NCI-H2196 treated with DMSO at 0.1 percent for 48 hours (cell line): ENCODE data around the gene LPP.
"Not testable (repeated sequence)": the region's sequence is repeated elsewhere in the genome, so short reads cannot be mapped to it uniquely, and the experiment has no call there.

Source experiments
- DNase-seq: peaks from one replicate; lab custom pipeline; 2025; ENCODE audit not compliant: unreplicated experiment; lab: John Stamatoyannopoulos, UW

LPP gene

DNA sequence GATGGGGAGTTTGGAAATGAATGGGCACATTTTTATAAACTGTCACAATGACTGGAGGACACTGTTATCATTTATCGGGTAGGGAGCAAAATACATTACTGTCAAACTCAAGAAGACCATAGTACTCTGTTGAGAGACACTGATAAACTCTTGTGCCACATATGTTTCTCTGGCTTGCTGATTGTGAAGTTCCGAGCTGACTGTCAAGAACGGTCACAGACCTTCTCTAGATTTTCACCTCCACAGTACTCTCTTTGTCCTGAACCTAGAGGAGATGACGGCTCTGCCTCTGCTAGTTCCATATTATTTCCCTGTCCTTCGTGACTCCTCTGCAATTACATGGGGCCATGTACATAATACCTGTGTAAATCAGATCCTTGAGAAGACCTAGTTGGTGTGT lies 451.9 kb downstream of the LPP start:
- DNase-seq, result no peak

DNA sequence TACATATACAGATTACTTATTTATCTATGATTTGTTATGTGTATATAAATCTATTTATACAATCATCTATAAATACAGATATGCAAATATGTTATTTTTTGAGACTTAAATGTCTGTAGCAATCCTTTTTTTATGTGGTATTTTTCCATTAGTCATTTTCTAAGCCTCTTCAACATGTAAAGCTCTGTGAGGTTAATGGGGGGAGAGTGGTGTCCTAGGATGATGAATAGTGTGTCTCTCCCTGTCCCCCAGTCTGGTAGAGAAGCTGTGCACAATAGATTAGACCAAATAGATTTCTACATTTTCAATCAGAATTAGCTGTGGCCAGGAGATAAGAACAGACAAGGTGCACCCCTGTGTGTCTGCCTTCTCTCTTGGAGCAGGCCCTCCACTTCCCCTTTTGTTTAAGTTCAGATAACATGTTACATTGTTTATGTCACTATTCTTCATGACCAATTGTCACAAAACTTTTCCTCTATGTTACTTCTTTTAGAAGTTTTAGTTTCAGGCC lies 453.9 kb downstream of the LPP start:
- DNase-seq, result no peak

DNA sequence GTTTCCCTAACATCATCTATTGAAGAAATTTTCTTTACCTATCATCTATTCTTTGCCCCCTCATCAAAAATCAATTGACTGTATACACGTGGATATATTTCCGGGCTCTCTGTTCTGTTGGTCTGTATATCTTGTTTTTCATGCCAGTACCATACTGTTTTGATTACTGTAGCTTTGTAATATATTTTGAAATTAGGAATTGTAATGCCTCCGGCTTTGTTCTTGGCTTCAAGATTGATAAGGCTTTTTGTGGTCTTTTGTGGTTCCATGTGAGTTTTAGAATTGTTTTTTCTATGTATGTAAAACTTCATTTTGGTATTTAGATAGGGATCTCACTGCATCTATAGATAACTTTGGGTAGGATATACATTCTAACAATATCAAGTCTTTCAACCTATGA lies 454.4 kb downstream of the LPP start:
- no peak for DNase-seq

GRCh38 chr3:188613721-188614120 lies 459.8 kb downstream of the LPP start:
- DNase-seq, result not testable (repeated sequence)

- DNase-seq, result no peak
Measured at GRCh38 chr3:188617270-188617669, 463.3 kb downstream of the LPP start.

DNA sequence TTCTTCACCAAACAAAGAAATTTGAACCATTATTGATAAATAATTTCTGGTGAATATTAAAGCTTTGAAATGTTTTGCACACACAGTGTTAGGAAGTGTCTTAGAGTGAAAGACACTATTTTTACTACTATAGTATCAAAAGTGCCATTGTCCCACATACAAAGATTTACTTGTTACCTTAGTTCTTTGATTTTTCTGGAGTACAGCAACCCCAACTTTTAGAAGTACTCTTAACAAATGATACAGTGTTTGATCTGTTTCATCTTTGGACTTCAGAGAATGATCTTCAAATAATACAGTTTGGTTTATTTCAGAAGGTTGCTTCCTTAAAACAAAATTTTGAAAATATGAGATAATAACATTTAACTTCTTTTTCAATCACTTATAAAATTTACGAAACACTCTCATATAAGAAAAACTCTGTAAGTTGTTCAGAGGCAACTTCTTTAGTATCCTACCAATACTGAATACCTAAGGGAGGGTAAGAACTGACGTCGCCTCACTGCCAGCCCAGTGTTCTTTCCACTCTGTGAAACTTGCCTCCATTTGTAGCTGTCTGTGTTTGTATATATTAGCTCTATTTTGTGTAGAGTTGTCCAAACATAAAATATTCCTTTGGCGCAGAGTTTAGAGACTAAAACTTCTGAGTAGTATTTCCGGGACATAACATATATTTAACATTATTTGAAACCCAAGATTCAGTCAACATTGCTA lies 464.2 kb downstream of the LPP start:
- no peak for DNase-seq

- DNase-seq, result no peak
Measured at GRCh38 chr3:188620752-188621151, 466.8 kb downstream of the LPP start.

GRCh38 chr3:188624384-188624783 lies 470.4 kb downstream of the LPP start:
- DNase-seq, result no peak

DNA sequence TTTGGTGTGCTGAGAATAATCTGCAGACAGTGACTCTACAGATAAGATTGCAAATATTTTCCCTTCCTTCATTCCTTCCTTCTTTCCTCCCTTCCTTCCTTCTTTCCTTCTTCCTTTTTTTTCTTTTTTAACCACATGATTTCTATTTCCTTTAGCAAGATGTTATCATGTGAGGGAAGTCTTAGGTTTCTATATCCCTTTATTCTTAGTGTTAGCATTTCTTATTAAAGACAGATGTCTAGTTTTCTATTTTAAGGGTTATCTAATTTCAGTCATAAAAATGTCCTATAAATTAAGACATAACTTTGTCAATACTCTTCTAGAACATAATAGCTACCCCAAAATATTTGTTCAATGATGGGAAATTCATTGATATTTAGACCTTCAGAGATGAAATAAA lies 470.9 kb downstream of the LPP start:
- no peak for DNase-seq

- no peak for DNase-seq
Measured at GRCh38 chr3:188627652-188628051, 473.7 kb downstream of the LPP start.

DNA sequence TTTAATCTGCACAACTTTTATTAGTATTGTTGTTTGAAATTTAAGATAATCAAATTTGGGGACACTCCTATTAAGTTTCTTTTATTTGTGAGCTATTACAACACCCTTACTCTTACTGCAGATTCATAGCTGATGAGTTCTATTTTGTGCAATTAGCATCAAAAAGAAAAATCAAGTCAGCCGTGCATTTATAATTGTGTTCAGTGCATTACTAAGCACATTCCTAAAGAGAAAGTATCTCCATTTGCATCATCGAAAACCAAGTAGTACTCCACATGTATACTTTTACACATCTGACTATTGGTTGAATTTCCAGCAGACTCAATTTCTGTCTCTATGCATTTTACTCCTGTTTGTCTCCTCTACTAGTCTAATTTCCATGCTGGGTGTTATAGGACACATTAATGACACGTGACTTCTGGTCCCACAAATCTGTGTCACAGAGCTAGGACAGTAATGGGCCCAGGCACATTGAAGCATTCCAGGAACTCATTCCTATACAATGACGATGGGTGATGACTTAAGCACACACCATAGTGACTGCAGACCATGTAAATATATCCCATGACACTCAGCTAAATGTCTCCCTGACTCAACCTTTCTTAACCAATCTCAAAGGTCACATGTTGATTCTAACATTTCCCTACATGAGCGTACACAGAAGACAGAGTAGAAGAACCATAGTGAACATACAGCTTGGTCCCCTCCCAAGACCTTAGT lies 477.5 kb downstream of the LPP start:
- no peak for DNase-seq

- no peak for DNase-seq
Measured at GRCh38 chr3:188633206-188633605, 479.2 kb downstream of the LPP start.

GRCh38 chr3:188634285-188634684 lies 480.3 kb downstream of the LPP start:
- no peak for DNase-seq

DNA sequence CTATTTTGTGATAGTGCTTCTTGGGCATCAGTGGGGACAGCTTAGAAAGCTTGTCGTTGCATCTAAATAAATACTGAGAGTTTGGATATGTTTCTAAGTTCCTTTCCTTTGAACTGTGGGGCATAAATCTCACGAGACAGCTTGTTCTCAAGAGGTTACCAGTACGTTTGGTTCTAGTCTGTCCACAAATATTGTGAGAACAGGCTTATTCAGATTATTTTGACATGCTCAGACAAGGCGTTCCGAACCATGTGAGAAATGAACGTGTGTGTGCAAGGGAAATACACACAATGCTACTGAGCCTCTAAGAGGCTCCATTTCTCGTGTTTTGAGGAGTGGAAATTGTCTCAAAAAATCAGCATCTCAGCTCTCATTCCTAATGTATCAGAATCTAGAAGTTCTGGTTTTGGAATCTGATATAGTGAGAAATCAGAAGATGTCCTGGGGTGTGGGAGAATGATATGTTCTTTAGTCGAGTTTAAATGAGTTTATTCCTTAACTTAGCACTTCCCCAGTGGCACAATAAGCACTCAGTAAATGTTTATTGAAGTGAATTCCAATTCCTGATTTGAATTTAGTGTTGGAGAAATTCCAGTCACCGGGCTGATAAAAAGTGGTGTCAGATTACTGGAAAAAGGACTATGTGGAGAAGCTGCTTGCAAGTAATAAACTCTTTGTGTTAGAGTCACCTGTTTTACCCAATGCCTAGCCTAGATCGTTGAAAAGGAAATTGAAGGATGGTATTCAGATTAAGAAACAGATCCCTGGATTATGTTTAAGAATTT lies 481.5 kb downstream of the LPP start:
- DNase-seq, result peak; percentile 8

GRCh38 chr3:188636292-188636691 lies 482.3 kb downstream of the LPP start:
- not testable (repeated sequence) for DNase-seq

GRCh38 chr3:188641076-188641475 lies 487.1 kb downstream of the LPP start:
- no peak for DNase-seq

DNA sequence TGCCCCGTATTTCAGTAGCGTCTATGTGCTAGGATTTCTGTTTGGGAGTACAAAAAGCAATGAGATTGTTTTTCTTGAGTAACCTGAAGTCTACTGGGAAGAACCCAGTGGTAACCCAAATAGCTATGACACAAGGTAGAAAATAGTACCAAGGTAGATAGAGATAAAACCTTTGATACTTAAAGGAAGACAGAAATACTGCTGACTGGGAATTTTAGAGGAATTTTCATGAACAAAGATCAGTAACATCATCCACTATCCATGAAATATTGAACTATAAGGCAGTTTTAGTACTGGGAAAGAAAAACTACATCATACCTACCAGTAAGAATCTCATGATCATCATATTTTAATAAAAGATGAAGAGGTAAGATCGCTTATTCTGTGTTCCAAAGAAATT lies 489.8 kb downstream of the LPP start:
- no peak for DNase-seq

DNA sequence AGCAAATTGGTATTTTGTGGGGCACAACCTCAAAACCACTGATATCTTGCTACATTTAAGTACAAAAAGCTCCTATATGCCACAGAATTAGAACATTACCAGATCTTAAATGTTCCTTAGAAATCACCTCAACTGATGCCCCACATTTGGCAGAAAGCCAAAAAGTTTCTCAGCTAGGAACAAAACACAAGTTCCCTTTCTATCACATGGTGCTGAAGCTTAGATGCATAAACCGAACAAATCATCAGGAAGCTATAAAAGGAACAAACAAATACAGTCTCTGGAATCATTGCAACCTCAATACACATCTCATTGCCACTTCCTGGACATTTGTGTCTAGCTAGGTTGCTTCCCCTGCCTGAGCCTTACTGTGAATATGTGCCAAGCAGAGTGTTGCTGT lies 492.6 kb downstream of the LPP start:
- DNase-seq, result peak; percentile 23

GRCh38 chr3:188647237-188647636 lies 493.3 kb downstream of the LPP start:
- DNase-seq, result no peak

DNA sequence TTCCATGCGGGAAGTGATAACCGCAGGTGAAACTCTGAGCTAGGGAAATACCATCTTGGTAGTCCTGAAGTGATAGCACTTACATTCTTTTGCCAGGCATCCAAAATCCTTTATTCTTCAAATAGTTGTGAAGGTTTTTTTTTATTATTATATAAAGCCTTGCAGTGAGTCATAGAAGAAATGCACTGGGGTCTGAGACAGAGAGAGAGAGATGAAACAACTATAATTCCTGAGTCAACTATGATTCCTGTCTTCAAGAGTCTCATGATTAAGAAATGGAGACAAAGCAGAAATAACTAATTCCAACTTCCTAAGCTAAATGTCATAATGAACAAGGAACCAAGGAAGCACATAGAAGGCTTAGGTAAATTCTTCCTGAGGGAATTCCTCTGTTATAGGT lies 495.6 kb downstream of the LPP start:
- no peak for DNase-seq

DNA sequence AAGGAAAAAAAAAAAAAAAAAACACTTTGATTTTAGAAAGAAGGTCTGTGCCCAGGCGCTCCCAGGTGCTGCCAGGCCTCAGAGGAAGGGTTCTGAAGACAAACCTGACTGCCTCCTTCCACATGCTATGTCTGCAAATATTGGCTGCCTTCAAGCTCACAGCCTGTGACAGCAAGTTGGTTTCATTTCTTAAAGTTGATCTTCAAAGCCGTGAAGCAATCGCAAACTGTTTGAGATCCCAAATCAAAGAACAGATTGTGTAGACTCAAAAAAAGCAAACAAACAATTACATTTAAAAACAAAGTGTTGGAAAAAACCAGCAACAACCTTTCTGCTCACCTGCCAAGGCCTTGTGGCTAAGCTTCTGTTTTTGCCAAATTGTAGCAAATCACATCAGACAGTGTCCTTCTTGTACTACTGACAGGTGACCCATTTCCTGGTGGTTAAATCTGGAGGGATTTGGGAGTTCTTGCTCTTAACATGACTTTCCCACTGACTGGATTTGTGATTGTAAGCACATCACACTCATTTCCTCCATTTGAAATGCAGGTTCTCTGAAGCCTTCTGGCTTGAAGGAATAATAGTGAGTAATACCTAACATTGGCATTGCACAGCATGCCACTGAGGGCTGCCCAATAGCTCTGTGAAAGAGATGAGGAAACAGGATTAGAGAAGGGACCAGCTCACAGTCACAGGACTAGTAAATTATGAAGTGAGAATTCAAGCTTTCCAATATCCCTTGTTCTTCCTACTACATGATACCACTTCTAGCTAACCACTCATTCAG lies 502.4 kb downstream of the LPP start:
- peak; percentile 65 for DNase-seq
